ENCODE data around the gene OSBPL9. TPM values are rescaled to one million over a fixed set of nuclear protein-coding genes. Genes with fewer than 3 reads are reported as not detected.
A peak's percentile ranks its signal among the peaks of the same experiment; 100 is the strongest.
"Not testable (repeated sequence)": the region's sequence is repeated elsewhere in the genome, so short reads cannot be mapped to it uniquely, and the experiment has no call there.

The OSBPL9 gene
- total RNA-seq, 5 donors from 2014 or later (not counting 1 experiment from before 2014, with no cell fraction given), result 39.8 to 50.7 (median 43.4) TPM

GRCh38 chr1:51728611-51729155, 111.8 kb downstream of the OSBPL9 start:
- peak overlapping the region; percentile 56 for H3K27ac ChIP-seq (ENCODE audit: low read length)
- H3K27me3 ChIP-seq (replicated peaks in 1 of 2; ENCODE audit: control insufficient read depth in 2 of 2, extremely low read depth in 1 of 2, insufficient read depth in 2 of 2, low read length in 1 of 2), result no peaks in the 10 kb centered on the region
- Mint-ChIP-seq H3K27ac (peak overlapping the region; percentile 89 to 90), H3K36me3 (peaks cover 4% of the 10 kb centered on the region), H3K4me1 (peaks cover 45 to 49% (median 46%) of the 10 kb centered on the region in 3 donors), H3K9me3 (no peaks in the 10 kb centered on the region), H3K4me3 (peak overlapping the region; percentile 87 to 93 (median 92)), H3K27me3 (no peaks in the 10 kb centered on the region)
- peak overlapping the region; percentile 81 for H3K4me3 ChIP-seq (ENCODE audit: control insufficient read depth in 1 of 2, extremely low read depth in 1 of 2, low read length in 1 of 2)
- H3K36me3 ChIP-seq (ENCODE audit: control insufficient read depth in 2 of 2, extremely low read depth in 1 of 2, insufficient read depth in 1 of 2, low read length in 1 of 2), result no peaks in the 10 kb centered on the region
- CTCF ChIA-PET, result interaction anchor here in 1 of 2 donors (0.6 to 1.1 kb wide), 2 partner anchors 10 to 38 kb away, joined by 3 read pairs; no protein-coding TSS in a partner anchor
- H3K4me1 ChIP-seq (ENCODE audit: control insufficient read depth in 1 of 2, extremely low read depth in 1 of 2, insufficient read depth in 2 of 2, low read length in 2 of 2), result peaks cover 8 to 16% of the 10 kb centered on the region in 2 experiments
- no peak for ATAC-seq (replicated peaks in 1 of 4)
- POLR2A ChIA-PET, result interaction anchor here in 1 of 2 donors (0.6 to 0.9 kb wide), 2 partner anchors 10 to 13 kb away, joined by 5 to 13 read pairs; no protein-coding TSS in a partner anchor
- 13% methylated on average over 2 of the region's 12 CpGs for WGBS (ENCODE audit: insufficient coverage)
- no peak for DNase-seq
- no peaks in the 10 kb centered on the region for H3K9me3 ChIP-seq

DNA sequence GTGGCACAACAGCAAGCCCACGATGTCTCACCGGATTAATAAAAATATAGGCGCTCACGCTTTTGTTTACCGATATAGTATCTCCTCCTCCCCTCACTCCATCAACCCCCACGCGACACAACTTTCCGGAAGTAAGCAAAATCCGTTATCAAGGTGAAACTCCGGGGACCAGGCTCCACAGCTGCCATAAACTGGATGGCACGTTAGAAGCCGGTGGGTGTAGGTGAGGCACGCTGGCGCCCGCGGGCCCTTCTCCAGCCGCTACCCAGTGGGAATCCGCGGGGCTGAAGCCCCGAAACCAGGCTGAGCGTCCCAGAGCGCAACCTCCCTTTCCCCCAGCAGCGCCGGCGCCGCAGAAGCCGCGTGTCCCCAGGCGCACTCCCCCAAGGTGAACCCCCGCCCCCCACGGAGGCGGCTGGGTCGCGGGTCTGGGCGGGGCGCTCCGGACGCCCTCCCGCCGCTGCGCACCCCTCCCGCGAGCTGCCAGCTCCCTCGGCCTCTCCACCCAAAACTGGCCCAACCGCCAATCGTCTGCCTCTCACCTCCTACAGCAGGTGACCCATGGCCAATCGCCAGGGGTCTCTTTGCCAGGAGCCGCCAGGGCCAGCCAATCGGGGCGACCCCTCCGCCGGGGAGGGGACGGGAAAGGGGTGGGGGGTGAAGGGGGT, 112.4 kb downstream of the OSBPL9 start:
- POLR2A ChIA-PET, result interaction anchor here in 1 of 2 donors (0.6 to 0.9 kb wide), 2 partner anchors 11 to 13 kb away, joined by 5 to 13 read pairs; no protein-coding TSS in a partner anchor
- Histone ChIP-seq H3K4me1 (ENCODE audit: control insufficient read depth in 1 of 2, extremely low read depth in 1 of 2, insufficient read depth in 2 of 2, low read length in 2 of 2) (peaks cover 8 to 16% of the 10 kb centered on the region in 2 experiments), H3K27ac (ENCODE audit: low read length) (peak overlapping the region; percentile 79), H3K9me3 (no peaks in the 10 kb centered on the region), H3K27me3 (replicated peaks in 1 of 2; ENCODE audit: control insufficient read depth in 2 of 2, extremely low read depth in 1 of 2, insufficient read depth in 2 of 2, low read length in 1 of 2) (no peaks in the 10 kb centered on the region), H3K36me3 (ENCODE audit: control insufficient read depth in 2 of 2, extremely low read depth in 1 of 2, insufficient read depth in 1 of 2, low read length in 1 of 2) (no peaks in the 10 kb centered on the region), H3K4me3 (ENCODE audit: control insufficient read depth in 1 of 2, extremely low read depth in 1 of 2, low read length in 1 of 2) (peak overlapping the region; percentile 81)
- H3K9me3 Mint-ChIP-seq, result no peaks in the 10 kb centered on the region
- H3K4me3 Mint-ChIP-seq, result peak overlapping the region; percentile 87 to 93 (median 92)
- peaks cover 50 to 54% (median 52%) of the 10 kb centered on the region in 3 donors for H3K4me1 Mint-ChIP-seq
- 0% methylated on average over 30 of the region's 53 CpGs for WGBS (ENCODE audit: insufficient coverage)
- H3K27me3 Mint-ChIP-seq, result no peaks in the 10 kb centered on the region
- H3K36me3 Mint-ChIP-seq, result peaks cover 4% of the 10 kb centered on the region
- DNase-seq, result peak; percentile 77 to 94 (median 89)
- ATAC-seq (replicated peaks in 1 of 4), result peak; percentile 93 to 96 (median 94)
- CTCF ChIA-PET, result interaction anchor here in 1 of 2 donors (0.6 to 1.1 kb wide), 2 partner anchors 9 to 38 kb away, joined by 3 read pairs; no protein-coding TSS in a partner anchor
- H3K27ac Mint-ChIP-seq, result peak overlapping the region; percentile 89 to 90

DNA sequence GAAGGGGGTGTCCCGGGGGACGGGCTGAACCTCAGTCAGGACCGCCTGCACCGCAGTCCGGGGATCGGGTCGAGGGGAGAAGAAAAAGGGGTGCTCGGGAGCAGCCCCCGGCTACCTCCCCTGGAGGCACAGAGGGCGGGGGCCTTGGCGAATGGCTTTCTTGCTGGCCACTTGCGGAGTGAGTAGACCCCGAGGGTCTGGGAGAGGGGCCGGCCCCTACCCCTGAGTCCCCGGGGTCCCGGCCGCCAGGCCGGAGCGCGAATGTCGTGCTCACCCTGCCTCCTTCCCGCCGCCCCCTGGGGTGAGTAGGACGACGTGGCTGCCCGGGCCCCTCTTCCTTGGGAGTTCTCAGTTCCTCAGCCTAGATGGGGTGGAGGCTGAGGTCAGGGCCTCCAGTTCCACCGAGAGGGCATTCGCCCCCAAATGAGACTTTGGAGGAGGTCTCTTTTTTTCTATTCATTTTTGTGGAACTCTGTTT, 113.0 kb downstream of the OSBPL9 start:
- peak; percentile 10 to 18 (median 16) for ATAC-seq (replicated peaks in 1 of 4)
- Mint-ChIP-seq H3K4me3 (peak overlapping the region; percentile 87 to 93 (median 92)), H3K27me3 (no peaks in the 10 kb centered on the region), H3K4me1 (peaks cover 53 to 58% (median 56%) of the 10 kb centered on the region in 3 donors), H3K9me3 (no peaks in the 10 kb centered on the region), H3K36me3 (peaks cover 2% of the 10 kb centered on the region), H3K27ac (peak overlapping the region; percentile 89 to 91)
- H3K4me1 ChIP-seq (ENCODE audit: control insufficient read depth in 1 of 2, extremely low read depth in 1 of 2, insufficient read depth in 2 of 2, low read length in 2 of 2), result peaks cover 12 to 20% of the 10 kb centered on the region in 2 experiments
- DNase-seq, result peak in 4 of 35 experiments; percentile 3 to 5 (median 5)
- ChIA-PET CTCF (no interaction called here), POLR2A (interaction anchor here in 1 of 2 donors (0.9 kb wide), 1 partner anchor 11 kb away, joined by 13 read pairs; no protein-coding TSS in a partner anchor)
- no peaks in the 10 kb centered on the region for H3K9me3 ChIP-seq
- H3K36me3 ChIP-seq (ENCODE audit: control insufficient read depth in 2 of 2, extremely low read depth in 1 of 2, insufficient read depth in 1 of 2, low read length in 1 of 2), result no peaks in the 10 kb centered on the region
- no peaks in the 10 kb centered on the region for H3K27me3 ChIP-seq (replicated peaks in 1 of 2; ENCODE audit: control insufficient read depth in 2 of 2, extremely low read depth in 1 of 2, insufficient read depth in 2 of 2, low read length in 1 of 2)
- whole genome bisulfite sequencing (ENCODE audit: insufficient coverage), result 0% methylated on average over 21 of the region's 28 CpGs
- peak overlapping the region; percentile 79 for H3K27ac ChIP-seq (ENCODE audit: low read length)
- H3K4me3 ChIP-seq (ENCODE audit: control insufficient read depth in 1 of 2, extremely low read depth in 1 of 2, low read length in 1 of 2), result peak overlapping the region; percentile 81

- Histone ChIP-seq H3K27ac (ENCODE audit: low read length) (no peak overlapping the region), H3K4me1 (ENCODE audit: control insufficient read depth in 1 of 2, extremely low read depth in 1 of 2, insufficient read depth in 2 of 2, low read length in 2 of 2) (peaks cover 20 to 24% of the 10 kb centered on the region in 2 experiments), H3K36me3 (ENCODE audit: control insufficient read depth in 2 of 2, extremely low read depth in 1 of 2, insufficient read depth in 1 of 2, low read length in 1 of 2) (no peaks in the 10 kb centered on the region), H3K4me3 (ENCODE audit: control insufficient read depth in 1 of 2, extremely low read depth in 1 of 2, low read length in 1 of 2) (no peak overlapping the region), H3K9me3 (no peaks in the 10 kb centered on the region), H3K27me3 (replicated peaks in 1 of 2; ENCODE audit: control insufficient read depth in 2 of 2, extremely low read depth in 1 of 2, insufficient read depth in 2 of 2, low read length in 1 of 2) (no peaks in the 10 kb centered on the region)
- H3K27me3 Mint-ChIP-seq, result no peaks in the 10 kb centered on the region
- CTCF ChIA-PET, result no interaction called here
- peak overlapping the region in 1 of 2 donors; percentile 11 for H3K27ac Mint-ChIP-seq
- no peaks in the 10 kb centered on the region for H3K9me3 Mint-ChIP-seq
- ATAC-seq (replicated peaks in 1 of 4) (no peak), DNase-seq (no peak)
- H3K36me3 Mint-ChIP-seq, result no peaks in the 10 kb centered on the region
- peaks cover 65 to 71% (median 69%) of the 10 kb centered on the region in 3 donors for H3K4me1 Mint-ChIP-seq
- POLR2A ChIA-PET, result interaction anchor here (0.5 to 0.6 kb wide), 3 partner anchors 12 to 1033 kb away, joined by 5 to 10 read pairs (median 6); no protein-coding TSS in a partner anchor
- WGBS (ENCODE audit: insufficient coverage), result 100% methylated on average over 2 of the region's 4 CpGs
- H3K4me3 Mint-ChIP-seq, result no peak overlapping the region
Observed at GRCh38 chr1:51731998-51732397, 115.1 kb downstream of the OSBPL9 start.

DNA sequence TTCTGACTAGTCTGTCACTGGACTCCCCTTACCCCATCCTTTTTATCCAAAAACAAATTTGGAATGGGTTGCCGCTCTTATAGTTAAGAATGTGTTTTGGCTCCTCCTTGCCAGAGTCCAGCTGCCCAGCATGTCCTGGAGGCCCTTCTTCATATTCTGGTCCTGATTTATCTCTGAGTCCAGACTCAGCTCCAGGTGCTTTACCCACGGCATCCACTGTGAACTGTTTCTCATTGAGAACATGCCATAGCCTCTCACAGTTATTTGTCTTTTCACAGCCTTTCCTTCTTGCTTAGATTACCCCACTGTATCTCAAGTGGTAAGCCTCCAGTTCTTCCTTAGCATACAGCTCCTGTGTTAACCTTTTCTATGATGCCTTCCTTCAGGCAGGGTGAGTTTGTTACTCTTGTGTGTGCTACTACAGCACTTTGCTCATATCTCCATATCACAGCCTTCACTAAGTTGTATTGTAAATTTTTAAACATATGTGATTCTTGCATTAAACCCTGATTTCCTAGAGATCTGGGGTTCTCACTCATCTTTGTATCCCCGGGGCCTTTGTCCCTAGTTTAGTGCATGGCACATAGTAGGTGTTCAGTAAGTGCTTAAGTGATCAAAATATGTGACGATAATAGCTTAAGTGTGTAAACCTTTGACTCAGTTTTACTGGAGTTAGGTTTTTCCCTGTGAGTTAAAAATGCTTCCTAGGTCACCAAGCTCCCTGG, 116.0 kb downstream of the OSBPL9 start:
- Mint-ChIP-seq H3K4me1 (peaks cover 64 to 72% (median 66%) of the 10 kb centered on the region in 3 donors), H3K27ac (peak overlapping the region in 1 of 2 donors; percentile 23), H3K9me3 (no peaks in the 10 kb centered on the region), H3K4me3 (no peak overlapping the region), H3K27me3 (no peaks in the 10 kb centered on the region), H3K36me3 (no peaks in the 10 kb centered on the region)
- H3K27ac ChIP-seq (ENCODE audit: low read length), result no peak overlapping the region
- ChIA-PET POLR2A (no interaction called here), CTCF (no interaction called here)
- H3K4me3 ChIP-seq (ENCODE audit: control insufficient read depth in 1 of 2, extremely low read depth in 1 of 2, low read length in 1 of 2), result no peak overlapping the region
- H3K27me3 ChIP-seq (replicated peaks in 1 of 2; ENCODE audit: control insufficient read depth in 2 of 2, extremely low read depth in 1 of 2, insufficient read depth in 2 of 2, low read length in 1 of 2), result no peaks in the 10 kb centered on the region
- ATAC-seq (replicated peaks in 1 of 4), result no peak
- no peaks in the 10 kb centered on the region for H3K9me3 ChIP-seq
- 90% methylated on average over 3 of the region's 4 CpGs for WGBS (ENCODE audit: insufficient coverage)
- H3K4me1 ChIP-seq (ENCODE audit: control insufficient read depth in 1 of 2, extremely low read depth in 1 of 2, insufficient read depth in 2 of 2, low read length in 2 of 2), result peaks cover 20 to 24% of the 10 kb centered on the region in 2 experiments
- no peaks in the 10 kb centered on the region for H3K36me3 ChIP-seq (ENCODE audit: control insufficient read depth in 2 of 2, extremely low read depth in 1 of 2, insufficient read depth in 1 of 2, low read length in 1 of 2)
- DNase-seq, result no peak

DNA sequence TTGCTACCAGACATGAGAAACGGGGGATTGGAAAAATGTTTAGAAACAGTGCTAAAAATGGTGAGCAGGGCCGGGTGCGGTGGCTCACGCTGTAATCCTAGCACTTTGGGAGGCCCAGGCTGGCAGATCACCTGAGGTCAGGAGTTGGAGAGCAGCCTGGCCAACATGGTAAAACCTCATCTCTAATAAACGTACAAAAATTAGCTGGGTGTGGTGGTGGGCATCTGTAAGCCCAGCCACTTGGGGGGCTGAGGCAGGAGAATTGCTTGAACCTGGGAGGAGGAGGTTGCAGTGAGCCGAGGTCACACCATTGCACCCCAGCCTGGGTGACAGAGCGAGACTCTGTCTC, 116.5 kb downstream of the OSBPL9 start:
- H3K27me3 Mint-ChIP-seq; H3K36me3 ChIP-seq (ENCODE audit: control insufficient read depth in 2 of 2, extremely low read depth in 1 of 2, insufficient read depth in 1 of 2, low read length in 1 of 2); H3K27ac Mint-ChIP-seq; H3K9me3 Mint-ChIP-seq; H3K36me3 Mint-ChIP-seq; H3K27ac ChIP-seq (ENCODE audit: low read length); H3K9me3 ChIP-seq; H3K4me3 Mint-ChIP-seq; ATAC-seq (replicated peaks in 1 of 4); DNase-seq; H3K4me3 ChIP-seq (ENCODE audit: control insufficient read depth in 1 of 2, extremely low read depth in 1 of 2, low read length in 1 of 2); POLR2A ChIA-PET; H3K27me3 ChIP-seq (replicated peaks in 1 of 2; ENCODE audit: control insufficient read depth in 2 of 2, extremely low read depth in 1 of 2, insufficient read depth in 2 of 2, low read length in 1 of 2): not testable (repeated sequence)
- H3K4me1 Mint-ChIP-seq, result peaks cover 62 to 69% (median 63%) of the 10 kb centered on the region in 3 donors
- CTCF ChIA-PET, result interaction anchor here in 1 of 2 donors (0.6 kb wide), 1 partner anchor 28 kb away, joined by 3 read pairs; no protein-coding TSS in a partner anchor
- H3K4me1 ChIP-seq (ENCODE audit: control insufficient read depth in 1 of 2, extremely low read depth in 1 of 2, insufficient read depth in 2 of 2, low read length in 2 of 2), result peaks cover 17 to 22% of the 10 kb centered on the region in 2 experiments
- WGBS (ENCODE audit: insufficient coverage), result 100% methylated on average over 1 of the region's 7 CpGs
